H1 (cell line): ENCODE measurements around the gene FIGNL2. TPM values are rescaled to one million over a fixed set of nuclear protein-coding genes. Genes with fewer than 3 reads are reported as not detected.

Experiments
- CTCF ChIA-PET: fragments of 300-600 bp; sonication (Branson Sonifier 250); formaldehyde crosslinking; loops from one replicate; lab custom pipeline; 2021; ENCODE audit not compliant: partially characterized antibody; lab: Charles Lee
- POLR2A ChIA-PET: fragments of 300-600 bp; sonication (Branson Sonifier 250); formaldehyde crosslinking; loops from one replicate; lab custom pipeline; 2021; ENCODE audit warnings: inconsistent platforms; ENCODE audit not compliant: partially characterized antibody; lab: Charles Lee
- DNase-seq, 2 experiments: peaks; one replicate each; pipeline versions ENCODE4 v3.0.0 to v3.0.0-alpha.2; 2010 to 2022; ENCODE audit warnings: low spot score in 2 of 2, low read depth in 1 of 2, mixed read lengths in 1 of 2
- FAIRE-seq: peaks from 2 replicates; lab custom pipeline; 2011; peaks lifted over from hg19 to GRCh38; lab: Jason Lieb, UNC
- H2AFZ ChIP-seq: 2 replicates; pipeline ENCODE4 v1.8.1; 2012; ENCODE audit warnings: low read length, inconsistent platforms
- H2AK5ac ChIP-seq: 2 replicates; pipeline ENCODE4 v1.6.1; 2013; ENCODE audit warnings: low read depth, low read length
- H2BK120ac ChIP-seq: replicated peaks from 2 replicates; pipeline ENCODE3; 2013; ENCODE audit warnings: low read depth, low read length, inconsistent platforms
- H2BK12ac ChIP-seq: 2 replicates; pipeline ENCODE4 v1.6.1; 2013; ENCODE audit warnings: low read depth, low read length
- H2BK15ac ChIP-seq: 2 replicates; pipeline ENCODE4 v1.6.1; 2013; ENCODE audit warnings: low read length
- H2BK20ac ChIP-seq: 2 replicates; pipeline ENCODE4 v1.6.1; 2013; ENCODE audit warnings: low read length
- H2BK5ac ChIP-seq: 2 replicates; pipeline ENCODE4 v1.6.1; 2013; ENCODE audit warnings: low read depth, low read length
- H3K14ac ChIP-seq: 2 replicates; pipeline ENCODE4 v1.6.1; 2013; ENCODE audit warnings: inconsistent platforms; ENCODE audit not compliant: insufficient read length
- H3K18ac ChIP-seq: 2 replicates; pipeline ENCODE4 v1.6.1; 2013; ENCODE audit warnings: low read length; ENCODE audit errors: extremely low read depth
- H3K23ac ChIP-seq: 2 replicates; pipeline ENCODE4 v1.6.1; 2013; ENCODE audit warnings: inconsistent platforms; ENCODE audit not compliant: insufficient read length
- H3K23me2 ChIP-seq: 2 replicates; pipeline ENCODE4 v1.6.1; 2013; ENCODE audit warnings: low read depth, low read length
- H3K27ac ChIP-seq: 2 replicates; pipeline ENCODE4 v1.6.1; 2011; ENCODE audit warnings: low read depth, low read length, inconsistent platforms
- H3K27me3 ChIP-seq, 4 experiments: replicated peaks in 1 of 4; 1 replicate in 1 of 4; 2 replicates in 3 of 4; pipeline versions ENCODE4 v1.6.1 to v1.8.1; 2011 to 2013; ENCODE audit warnings: low read length in 3 of 4, mild to moderate bottlenecking in 3 of 4, inconsistent platforms in 2 of 4, mixed read lengths in 2 of 4, moderate library complexity in 1 of 4; ENCODE audit not compliant: control insufficient read depth in 3 of 4, insufficient read depth in 3 of 4; ENCODE audit errors: extremely low read depth in 1 of 4
- H3K36me3 ChIP-seq, 4 experiments: 2 replicates each; pipeline versions ENCODE4 v1.6.1 to v1.8.1; 2011 to 2013; ENCODE audit warnings: mild to moderate bottlenecking in 4 of 4, low read length in 3 of 4, moderate library complexity in 2 of 4, control low read depth in 1 of 4, inconsistent platforms in 1 of 4; ENCODE audit not compliant: insufficient read depth in 4 of 4, control insufficient read depth in 2 of 4
- H3K4ac ChIP-seq: replicated peaks from 2 replicates; pipeline ENCODE3; 2013; ENCODE audit warnings: low read length, low read depth, mixed read lengths, inconsistent platforms; ENCODE audit not compliant: insufficient read length
- H3K4me1 ChIP-seq, 4 experiments: replicated peaks in 1 of 4; 1 replicate in 1 of 4; 2 replicates in 3 of 4; pipeline versions ENCODE4 v1.6.1 to v1.8.1; 2011 to 2013; ENCODE audit warnings: low read length in 3 of 4, inconsistent platforms in 2 of 4, mixed read lengths in 1 of 4; ENCODE audit not compliant: insufficient read depth in 4 of 4, control insufficient read depth in 3 of 4
- H3K4me2 ChIP-seq, 2 experiments: 2 replicates each; pipeline versions ENCODE4 v1.6.1 to v1.8.1; 2011 to 2013; ENCODE audit warnings: low read depth in 2 of 2, low read length in 2 of 2, control low read depth in 1 of 2, inconsistent platforms in 1 of 2, mild to moderate bottlenecking in 1 of 2; ENCODE audit not compliant: insufficient read depth in 1 of 2
- H3K4me3 ChIP-seq, 4 experiments: fragments of 200-600, 300-600 bp in 1 of 4; sonication (generic), shearing (Covaris generic), sonication (Bioruptor Twin) in 1 of 4; 2 replicates each; pipeline versions ENCODE4 v1.5.1 to v1.8.1; 2011 to 2016; ENCODE audit warnings: low read length in 4 of 4, low read depth in 3 of 4, control low read depth in 2 of 4, inconsistent platforms in 2 of 4, mild to moderate bottlenecking in 2 of 4, mixed read lengths in 1 of 4, moderate library complexity in 1 of 4; ENCODE audit not compliant: insufficient read depth in 2 of 4; ENCODE audit errors: extremely low read depth in 1 of 4
- H3K56ac ChIP-seq: replicated peaks from 2 replicates; pipeline ENCODE3; 2013; ENCODE audit warnings: low read depth, mild to moderate bottlenecking, mixed read lengths, low read length, inconsistent platforms; ENCODE audit not compliant: insufficient read length
- H3K79me1 ChIP-seq: 2 replicates; pipeline ENCODE4 v1.6.1; 2013; ENCODE audit warnings: low read depth, low read length, control low read depth
- H3K79me2 ChIP-seq, 2 experiments: 2 replicates each; pipeline versions ENCODE4 v1.6.1 to v1.8.1; 2012 to 2013; ENCODE audit warnings: low read length in 2 of 2, mild to moderate bottlenecking in 2 of 2, inconsistent platforms in 1 of 2; ENCODE audit not compliant: insufficient read depth in 2 of 2, control insufficient read depth in 1 of 2
- H3K9ac ChIP-seq, 4 experiments: replicated peaks in 1 of 4; 1 replicate in 1 of 4; 2 replicates in 3 of 4; pipeline versions ENCODE4 v1.6.1 to v1.8.1; 2011 to 2013; ENCODE audit warnings: low read depth in 3 of 4, low read length in 3 of 4, control low read depth in 2 of 4, mild to moderate bottlenecking in 2 of 4, moderate library complexity in 2 of 4, inconsistent platforms in 1 of 4; ENCODE audit errors: extremely low read depth in 1 of 4
- H3K9me3 ChIP-seq, 2 experiments: 2 replicates each; pipeline versions ENCODE4 v1.6.1 to v1.8.1; 2012 to 2013; ENCODE audit warnings: mild to moderate bottlenecking in 2 of 2, moderate library complexity in 2 of 2, control low read depth in 1 of 2, inconsistent platforms in 1 of 2, low read depth in 1 of 2, low read length in 1 of 2, mixed read lengths in 1 of 2; ENCODE audit not compliant: insufficient read depth in 2 of 2
- H4K20me1 ChIP-seq, 2 experiments: replicated peaks in 1 of 2; 2 replicates each; pipeline versions ENCODE3 to v1.8.1; 2011 to 2013; ENCODE audit warnings: inconsistent platforms in 2 of 2, low read length in 2 of 2, mild to moderate bottlenecking in 1 of 2; ENCODE audit not compliant: insufficient read depth in 2 of 2, control insufficient read depth in 1 of 2
- H4K5ac ChIP-seq: 2 replicates; pipeline ENCODE4 v1.6.1; 2013; ENCODE audit warnings: low read length, low read depth, mixed read lengths, inconsistent platforms; ENCODE audit not compliant: insufficient read length
- H4K8ac ChIP-seq: 2 replicates; pipeline ENCODE4 v1.8.0; 2013; ENCODE audit warnings: mild to moderate bottlenecking, moderate library complexity, low read length, inconsistent platforms; ENCODE audit not compliant: insufficient read depth; ENCODE audit errors: extremely low read depth
- H4K91ac ChIP-seq: replicated peaks from 2 replicates; pipeline ENCODE3; 2013; ENCODE audit warnings: low read length, mixed read lengths, inconsistent platforms; ENCODE audit not compliant: insufficient read length
- CHD2 ChIP-seq: IDR thresholded peaks from 2 replicates; pipeline ENCODE4 v1.6.1; 2012; ENCODE audit warnings: low read length, improper control_type of control experiment
- CREB1 ChIP-seq: IDR thresholded peaks from 2 replicates; pipeline ENCODE4 v1.6.1; 2012; ENCODE audit warnings: inconsistent platforms
- JUN ChIP-seq: IDR thresholded peaks from 2 replicates; pipeline ENCODE4 v1.6.1; 2011; ENCODE audit warnings: low read depth, mild to moderate bottlenecking, improper control_type of control experiment, low read length
- JUND ChIP-seq: IDR thresholded peaks from 2 replicates; pipeline ENCODE4 v1.6.1; 2011; ENCODE audit warnings: mild to moderate bottlenecking, improper control_type of control experiment, low read length
- KDM5A ChIP-seq: fragments of 200-600 bp; IDR thresholded peaks from 2 replicates; pipeline ENCODE4 v1.7.1; 2012; ENCODE audit warnings: mild to moderate bottlenecking, low read length, inconsistent platforms, mixed read lengths
- RAD21 ChIP-seq, 2 experiments: IDR thresholded peaks in 1 of 2; conservative IDR thresholded peaks in 1 of 2; 2 replicates each; pipeline ENCODE4 v1.6.1; 2011; ENCODE audit warnings: low read depth in 2 of 2, low read length in 2 of 2, improper control_type of control experiment in 1 of 2, inconsistent platforms in 1 of 2, mild to moderate bottlenecking in 1 of 2, moderate library complexity in 1 of 2
- SIRT6 ChIP-seq: IDR thresholded peaks from one replicate; pipeline ENCODE4 v1.7.1; 2012; ENCODE audit warnings: low read length, inconsistent platforms
- SP2 ChIP-seq: IDR thresholded peaks from 2 replicates; pipeline ENCODE4 v1.6.1; 2012; ENCODE audit warnings: mild to moderate bottlenecking, low read length, inconsistent platforms
- SUZ12 ChIP-seq: fragments of 200-600 bp; sonication (generic); IDR thresholded peaks from 2 replicates; pipeline ENCODE4 v1.6.1; 2012; ENCODE audit warnings: mild to moderate bottlenecking, inconsistent platforms, low read length, moderate library complexity, mixed read lengths
- TAF1 ChIP-seq: IDR thresholded peaks from 2 replicates; pipeline ENCODE4 v1.6.1; 2011; ENCODE audit warnings: mild to moderate bottlenecking, low read depth, low read length
- TBP ChIP-seq: IDR thresholded peaks from 2 replicates; pipeline ENCODE4 v1.6.1; 2011; ENCODE audit warnings: low read depth, low read length, improper control_type of control experiment
- polyA plus RNA-seq, 7 experiments: library from polyadenylated mRNA; depleted of rRNA in 3 of 7; stranded (reverse) in 5 of 7; unstranded in 2 of 7; fragments of >200 nt in 5 of 7; fragments of 200-250 nt in 2 of 7; gene quantifications; 1 replicate in 5 of 7; 2 replicates in 1 of 7; 4 replicates in 1 of 7; pipeline versions ENCODE4 v1.2.1 to v1.2.3, GENCODE V29; 2011 to 2013; ENCODE audit warnings: missing spikeins in 2 of 7, mixed read lengths in 2 of 7
- total RNA-seq: library from RNA; stranded (reverse); fragmentation: NEBNext Ultra II Directional; extraction: Animal tissue kit (Norgen Biotek cat#: 25700); gene quantifications from 2 replicates; pipeline ENCODE4 v1.2.1, GENCODE V29; 2021
- TF ChIP-seq, protein P1 (sequence below), 3 experiments: IDR thresholded peaks; 1 replicate in 2 of 3; 2 replicates in 1 of 3; pipeline versions ENCODE4 v1.5.1 to v1.6.1; 2011; ENCODE audit warnings: low read length in 3 of 3, mild to moderate bottlenecking in 3 of 3, inconsistent platforms in 2 of 3, low read depth in 1 of 3, moderate library complexity in 1 of 3; ENCODE audit not compliant: insufficient read depth in 1 of 3; ENCODE audit errors: control extremely low read depth in 1 of 3

Gene FIGNL2
- total and polyA plus RNA-seq, 2 of the 8 experiments (the other 6 are each of a cell fraction or from before 2014, with no cell fraction given): 6.5 to 7.1 TPM

DNA sequence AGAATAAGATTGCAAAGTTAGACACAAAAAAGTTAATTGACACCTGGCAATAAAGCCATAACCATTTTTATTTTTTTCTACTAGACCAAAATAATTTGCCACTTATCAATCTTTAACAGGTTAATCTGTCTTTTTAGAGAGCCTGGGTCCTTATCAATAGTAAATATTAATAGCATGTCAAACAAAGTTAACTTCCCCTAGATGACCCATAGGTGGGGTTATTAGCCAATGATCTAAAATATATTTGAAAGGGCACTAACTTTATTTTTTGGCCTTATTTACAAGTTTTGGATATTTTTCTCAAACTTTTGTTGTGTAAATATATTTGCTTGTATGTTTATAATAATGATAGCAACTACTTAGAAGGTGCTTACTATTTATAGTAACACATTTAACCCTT lies 43.3 kb upstream of the FIGNL2 start:
- Histone ChIP-seq H4K91ac (no peak overlapping the region), H2BK5ac (no peak overlapping the region), H4K5ac (no peak overlapping the region), H3K4me1 (peaks cover 0 to 12% (median 5%) of the 10 kb centered on the region in 4 experiments; a peak in 6 of 7 replicates), H3K4ac (no peak overlapping the region), H3K79me2 (no peaks in the 10 kb centered on the region), H3K79me1 (no peaks in the 10 kb centered on the region), H3K23ac (no peak overlapping the region), H3K4me3 (no peak overlapping the region), H3K23me2 (no peaks in the 10 kb centered on the region), H3K9ac (no peak overlapping the region), H2BK20ac (no peak overlapping the region), H3K14ac (no peak overlapping the region), H3K18ac (no peak overlapping the region), H2BK12ac (no peak overlapping the region), H3K56ac (no peak overlapping the region), H3K27ac (no peak overlapping the region), H2BK15ac (no peak overlapping the region), H2AK5ac (no peak overlapping the region), H2BK120ac (no peak overlapping the region), H4K8ac (no peak overlapping the region), H3K9me3 (no peaks in the 10 kb centered on the region), H3K27me3 (peaks cover 0 to 10% (median 6%) of the 10 kb centered on the region in 4 experiments; a peak in 3 of 7 replicates), H4K20me1 (no peaks in the 10 kb centered on the region), H3K36me3 (no peaks in the 10 kb centered on the region; a peak in 1 of 8 replicates), H3K4me2 (no peak overlapping the region), H2AFZ (no peak overlapping the region)
- FAIRE-seq: no peak
- no peak for DNase-seq
- POLR2A ChIA-PET: no interaction called here
- CTCF ChIA-PET: interaction anchor here (0.7 to 10.9 kb wide), 11 partner anchors 9 to 192 kb away, joined by 3 to 140 read pairs (median 4); partner anchors contain the start of gene ACVRL1
- TF ChIP-seq JUN (no peak), JUND (no peak), SP2 (no peak), TBP (no peak), SIRT6 (no peak), SUZ12 (no peak), KDM5A (no peak), TAF1 (no peak), CHD2 (no peak), CREB1 (no peak), RAD21 (IDR thresholded peaks at IDR 0.05 in 1 of 2, conservative IDR thresholded peaks at IDR 0.05 in 1 of 2; ENCODE audit: low read depth in 2 of 2, low read length in 2 of 2) (peak in 1 of 2 experiments; percentile 16; a peak in 2 of 4 replicates)
- TF ChIP-seq, protein P1, sequence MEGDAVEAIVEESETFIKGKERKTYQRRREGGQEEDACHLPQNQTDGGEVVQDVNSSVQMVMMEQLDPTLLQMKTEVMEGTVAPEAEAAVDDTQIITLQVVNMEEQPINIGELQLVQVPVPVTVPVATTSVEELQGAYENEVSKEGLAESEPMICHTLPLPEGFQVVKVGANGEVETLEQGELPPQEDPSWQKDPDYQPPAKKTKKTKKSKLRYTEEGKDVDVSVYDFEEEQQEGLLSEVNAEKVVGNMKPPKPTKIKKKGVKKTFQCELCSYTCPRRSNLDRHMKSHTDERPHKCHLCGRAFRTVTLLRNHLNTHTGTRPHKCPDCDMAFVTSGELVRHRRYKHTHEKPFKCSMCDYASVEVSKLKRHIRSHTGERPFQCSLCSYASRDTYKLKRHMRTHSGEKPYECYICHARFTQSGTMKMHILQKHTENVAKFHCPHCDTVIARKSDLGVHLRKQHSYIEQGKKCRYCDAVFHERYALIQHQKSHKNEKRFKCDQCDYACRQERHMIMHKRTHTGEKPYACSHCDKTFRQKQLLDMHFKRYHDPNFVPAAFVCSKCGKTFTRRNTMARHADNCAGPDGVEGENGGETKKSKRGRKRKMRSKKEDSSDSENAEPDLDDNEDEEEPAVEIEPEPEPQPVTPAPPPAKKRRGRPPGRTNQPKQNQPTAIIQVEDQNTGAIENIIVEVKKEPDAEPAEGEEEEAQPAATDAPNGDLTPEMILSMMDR (IDR thresholded peaks at IDR 0.05; ENCODE audit: control extremely low read depth in 1 of 3, insufficient read depth in 1 of 3, low read depth in 1 of 3, low read length in 3 of 3): peak in 1 of 3 experiments; percentile 13; a peak in 1 of 4 replicates
